MCF 10A (cell line): ENCODE results near the gene RPL14. TPM values are rescaled to one million over a fixed set of nuclear protein-coding genes. Genes with fewer than 3 reads are reported as not detected.

Experiments
- BruUV-seq: library from RNA; stranded (reverse); fragments of 400-500 nt; replicated peaks from 2 replicates; lab custom pipeline; 2021; lab: Mats Ljungman, UMichigan
- CTCF ChIA-PET: fragments of 300-600 bp; sonication (Branson Sonifier 250); formaldehyde crosslinking; extraction: SDS; loops from one replicate; lab custom pipeline; 2021; ENCODE audit warnings: antibody characterized with exemption, inconsistent platforms; lab: Yijun Ruan, JAX
- POLR2A ChIA-PET: fragments of 300-600, 350-650 bp; sonication (Branson Sonifier 250); formaldehyde crosslinking; extraction: SDS; loops from one replicate; lab custom pipeline; 2020; ENCODE audit warnings: antibody characterized with exemption, inconsistent platforms; lab: Yijun Ruan, JAX
- DNase-seq: peaks from one replicate; pipeline ENCODE4 v3.0.0-alpha.2; 2018; ENCODE audit not compliant: unreplicated experiment
- H3K27ac Mint-ChIP-seq: one replicate; pipeline ENCODE4 v1.8.0; 2022; ENCODE audit warnings: mild to moderate bottlenecking, low read depth, mixed read lengths; ENCODE audit not compliant: unreplicated experiment
- H3K27me3 Mint-ChIP-seq: one replicate; pipeline ENCODE4 v1.8.0; 2022; ENCODE audit warnings: mixed read lengths; ENCODE audit not compliant: insufficient read depth, unreplicated experiment
- H3K36me3 Mint-ChIP-seq: one replicate; pipeline ENCODE4 v1.8.0; 2022; ENCODE audit warnings: mild to moderate bottlenecking, moderate library complexity, mixed read lengths; ENCODE audit not compliant: insufficient read depth, unreplicated experiment
- H3K4me1 Mint-ChIP-seq: one replicate; pipeline ENCODE4 v1.8.0; 2022; ENCODE audit warnings: mixed read lengths; ENCODE audit not compliant: insufficient read depth, unreplicated experiment
- H3K4me3 Mint-ChIP-seq: one replicate; pipeline ENCODE4 v1.8.0; 2022; ENCODE audit warnings: mild to moderate bottlenecking, moderate library complexity, mixed read lengths; ENCODE audit not compliant: unreplicated experiment
- H3K9me3 Mint-ChIP-seq: one replicate; pipeline ENCODE4 v1.8.0; 2022; ENCODE audit warnings: mixed read lengths; ENCODE audit not compliant: unreplicated experiment
- intact Hi-C: fragments of 100-400 bp; cut with micrococcal nuclease; formaldehyde crosslinking; loops from 2 replicates; pipeline ENCODE4 v1.14.1; 2022
- total RNA-seq: library from RNA; stranded (reverse); gene quantifications from 2 replicates; pipeline ENCODE4 v1.2.3, GENCODE V29; 2022
- TF ChIP-seq, protein P1 (sequence below): fragments of 200-600 bp; IDR thresholded peaks from one replicate; pipeline ENCODE4 v1.8.0; 2022; ENCODE audit warnings: antibody characterized with exemption, mild to moderate bottlenecking; ENCODE audit not compliant: unreplicated experiment

RPL14 gene
- total RNA-seq, 1 experiment from 2014 or later: 3,024 TPM

DNA sequence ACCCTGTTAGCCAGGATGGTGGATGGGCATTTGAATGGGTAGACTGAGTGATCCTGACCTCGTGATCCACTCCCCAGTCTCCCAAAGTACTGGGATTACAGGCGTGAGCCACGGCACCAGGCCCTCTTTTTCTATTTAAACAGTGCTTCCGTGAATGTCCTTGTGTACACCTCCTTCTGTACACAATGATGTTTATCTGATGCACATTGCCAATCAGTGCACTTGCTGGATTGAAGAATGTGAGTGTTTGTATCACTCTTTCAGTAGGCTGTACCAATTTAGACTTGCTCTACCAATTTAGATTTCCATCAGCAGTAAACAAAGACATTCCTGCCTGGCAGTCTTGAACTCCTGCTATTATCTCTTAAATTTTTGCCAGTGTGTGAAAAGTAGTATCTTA is 10.9 kb downstream of the RPL14 start:
- no peak for DNase-seq
- Mint-ChIP-seq H3K27ac (no peak overlapping the region), H3K36me3 (peaks cover 34% of the 10 kb centered on the region), H3K4me1 (no peaks in the 10 kb centered on the region), H3K27me3 (no peaks in the 10 kb centered on the region), H3K9me3 (no peaks in the 10 kb centered on the region), H3K4me3 (no peak overlapping the region)
- BruUV-seq: no TSS peak
- TF ChIP-seq, protein P1, sequence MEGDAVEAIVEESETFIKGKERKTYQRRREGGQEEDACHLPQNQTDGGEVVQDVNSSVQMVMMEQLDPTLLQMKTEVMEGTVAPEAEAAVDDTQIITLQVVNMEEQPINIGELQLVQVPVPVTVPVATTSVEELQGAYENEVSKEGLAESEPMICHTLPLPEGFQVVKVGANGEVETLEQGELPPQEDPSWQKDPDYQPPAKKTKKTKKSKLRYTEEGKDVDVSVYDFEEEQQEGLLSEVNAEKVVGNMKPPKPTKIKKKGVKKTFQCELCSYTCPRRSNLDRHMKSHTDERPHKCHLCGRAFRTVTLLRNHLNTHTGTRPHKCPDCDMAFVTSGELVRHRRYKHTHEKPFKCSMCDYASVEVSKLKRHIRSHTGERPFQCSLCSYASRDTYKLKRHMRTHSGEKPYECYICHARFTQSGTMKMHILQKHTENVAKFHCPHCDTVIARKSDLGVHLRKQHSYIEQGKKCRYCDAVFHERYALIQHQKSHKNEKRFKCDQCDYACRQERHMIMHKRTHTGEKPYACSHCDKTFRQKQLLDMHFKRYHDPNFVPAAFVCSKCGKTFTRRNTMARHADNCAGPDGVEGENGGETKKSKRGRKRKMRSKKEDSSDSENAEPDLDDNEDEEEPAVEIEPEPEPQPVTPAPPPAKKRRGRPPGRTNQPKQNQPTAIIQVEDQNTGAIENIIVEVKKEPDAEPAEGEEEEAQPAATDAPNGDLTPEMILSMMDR: no peak
- ChIA-PET POLR2A (interaction anchor here (1.3 kb wide), 1 partner anchor 10 kb away, joined by 6 read pairs; no protein-coding TSS in a partner anchor), CTCF (no interaction called here)
- intact Hi-C loops: no loop called here

DNA sequence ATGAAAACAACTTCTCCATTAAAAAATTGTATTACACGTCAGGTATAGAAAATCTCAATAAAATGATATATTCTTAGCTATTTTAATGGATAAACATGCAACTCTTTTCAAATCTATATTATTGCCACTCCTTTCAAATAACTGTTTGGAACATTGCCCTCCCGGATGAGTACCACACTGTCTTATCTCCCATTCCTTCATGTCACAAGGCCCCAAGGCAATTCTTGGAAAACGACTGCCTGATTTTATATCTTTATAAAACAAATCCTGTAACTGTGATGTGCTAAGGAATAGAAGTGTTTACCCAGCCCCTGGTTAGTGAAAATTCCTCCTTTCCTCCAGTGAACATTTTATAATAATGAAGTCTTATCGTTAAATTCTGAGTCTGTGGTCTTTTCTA is 13.6 kb downstream of the RPL14 start:
- POLR2A ChIA-PET: interaction anchor here (2.8 kb wide), 1 partner anchor 13 kb away, joined by 13 read pairs; the partner anchor contains the start of gene RPL14
- intact Hi-C loops: loop anchor here (10.0 kb wide), 1 partner anchor 734 kb away; no protein-coding TSS in a partner anchor
- DNase-seq: no peak
- H3K4me1 Mint-ChIP-seq: no peaks in the 10 kb centered on the region
- H3K9me3 Mint-ChIP-seq: no peaks in the 10 kb centered on the region
- CTCF ChIA-PET: interaction anchor here (0.6 kb wide), 1 partner anchor 27 kb away, joined by 3 read pairs; no protein-coding TSS in a partner anchor
- peaks cover 7% of the 10 kb centered on the region for H3K36me3 Mint-ChIP-seq
- no peak overlapping the region for H3K27ac Mint-ChIP-seq
- TF ChIP-seq, protein P1: no peak
- H3K4me3 Mint-ChIP-seq: no peak overlapping the region
- H3K27me3 Mint-ChIP-seq: no peaks in the 10 kb centered on the region
- no TSS peak for BruUV-seq

DNA sequence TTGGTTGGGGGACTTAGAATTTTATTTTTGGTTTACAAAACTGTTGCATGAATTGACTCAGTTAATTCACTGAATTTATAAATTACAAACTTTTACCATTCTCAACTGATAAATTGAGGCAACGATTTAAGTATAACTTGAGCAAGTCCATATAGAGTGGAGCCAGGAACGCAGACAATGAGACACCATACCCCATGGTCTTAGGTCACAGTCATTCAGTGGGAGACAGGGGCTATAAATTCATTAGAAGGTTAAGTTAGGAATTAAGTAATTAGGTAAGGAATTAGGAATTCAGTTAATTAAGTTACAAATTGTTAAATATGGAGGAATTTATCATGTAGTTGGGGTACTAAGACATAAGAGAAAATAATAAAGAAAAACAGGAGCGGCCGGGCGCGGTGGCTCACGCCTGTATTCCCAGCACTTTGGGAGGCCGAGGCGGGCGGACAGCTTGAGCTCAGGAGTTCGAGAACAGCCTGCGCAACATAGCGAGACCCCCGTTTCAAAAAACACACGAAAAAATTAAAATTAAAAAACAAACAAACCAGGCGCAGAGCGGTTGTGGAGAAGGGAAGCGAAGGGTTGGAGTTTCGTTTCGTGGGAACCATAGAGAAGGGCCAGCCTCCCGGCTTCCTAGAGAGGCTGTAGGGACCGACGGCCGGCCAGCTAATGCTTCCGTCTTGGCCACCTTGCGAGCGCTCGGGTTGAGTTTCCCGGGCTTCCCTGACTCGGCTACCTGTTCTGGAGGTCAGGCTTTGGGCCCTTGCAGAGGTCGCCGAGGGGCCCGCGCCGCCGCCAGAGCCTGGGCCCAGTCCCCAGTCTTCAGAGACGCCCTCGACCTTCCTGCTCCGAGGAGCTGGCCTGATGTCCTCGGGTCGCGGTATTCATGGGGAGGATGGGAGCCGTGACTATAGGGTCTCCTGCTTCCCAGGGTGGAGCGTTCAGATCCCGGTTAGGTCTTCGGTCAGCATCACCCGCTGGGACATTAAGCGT is 19.6 kb downstream of the RPL14 start, which contains the start of gene ZNF619:
TSS of gene ZNF619 (plus strand) at position 645 of the 993 bp plus-strand sequence. CDS start 858 bp downstream, outside the sequence.
- BruUV-seq: TSS peak; percentile 90
- intact Hi-C loops: loop anchor here (1.0 to 10.0 kb wide), 3 partner anchors 28 to 728 kb away; partner anchors contain the start of gene ZNF621
- peaks cover 11% of the 10 kb centered on the region for H3K4me1 Mint-ChIP-seq
- peaks cover 21% of the 10 kb centered on the region for H3K36me3 Mint-ChIP-seq
- H3K4me3 Mint-ChIP-seq: peak within 1 kb of the TSS; percentile 90
- ChIA-PET POLR2A (interaction anchor here (0.6 to 3.3 kb wide), 13 partner anchors 10 to 723 kb away, joined by 3 to 40 read pairs (median 6); partner anchors contain the start of genes CTNNB1, RPL14 and ZNF621), CTCF (interaction anchor here (0.6 to 1.7 kb wide), 6 partner anchors 20 to 1824 kb away, joined by 3 to 7 read pairs (median 4); partner anchors contain the start of gene RPL14)
- DNase-seq: peak; percentile 80
- TF ChIP-seq, protein P1: no peak
- H3K27ac Mint-ChIP-seq: peak within 1 kb of the TSS; percentile 99
- no peaks in the 10 kb centered on the region for H3K9me3 Mint-ChIP-seq
- H3K27me3 Mint-ChIP-seq: no peaks in the 10 kb centered on the region
